Activated CD4-positive, alpha-beta T cell treated with anti-CD3 and anti-CD28 coated beads, Interleukin-2, Interleukin-6, amounts not matched to agents 100 ng/mL and 50 ng/mL, durations not matched to agents 16 hours and 8 hours (primary cell): ENCODE results near the gene SCYGR8.

ENCODE experiments used
- DNase-seq: peaks from one replicate; pipeline ENCODE4 v3.0.0-alpha.2; 2020

Gene SCYGR8

GRCh38 chr2:227765788-227766372 is 20.2 kb downstream of the SCYGR8 start:
- DNase-seq = no peak

- DNase-seq = peak; percentile 71
Measured at GRCh38 chr2:227766373-227766883, 20.7 kb downstream of the SCYGR8 start.

- DNase-seq = no peak
Measured at GRCh38 chr2:227767830-227768229, 22.1 kb downstream of the SCYGR8 start.

GRCh38 chr2:227772197-227772661 is 26.5 kb downstream of the SCYGR8 start:
- DNase-seq = no peak

- no peak for DNase-seq
Measured at GRCh38 chr2:227772932-227773331, 27.2 kb downstream of the SCYGR8 start.

- DNase-seq = peak; percentile 34
Measured at GRCh38 chr2:227774011-227774624, 28.4 kb downstream of the SCYGR8 start.

GRCh38 chr2:227774895-227775842 is 29.5 kb downstream of the SCYGR8 start:
- no peak for DNase-seq

GRCh38 chr2:227780981-227781615 is 35.4 kb downstream of the SCYGR8 start:
- DNase-seq = no peak

GRCh38 chr2:227781841-227782240 is 36.1 kb downstream of the SCYGR8 start:
- no peak for DNase-seq

- no peak for DNase-seq
Measured at GRCh38 chr2:227782804-227783203, 37.1 kb downstream of the SCYGR8 start.

- DNase-seq = peak; percentile 40
Measured at GRCh38 chr2:227783404-227784138, 37.9 kb downstream of the SCYGR8 start.

- no peak for DNase-seq
Measured at GRCh38 chr2:227785293-227785692, 39.6 kb downstream of the SCYGR8 start.

GRCh38 chr2:227788561-227789018 is 42.9 kb downstream of the SCYGR8 start:
- no peak for DNase-seq

- DNase-seq = no peak
Measured at GRCh38 chr2:227789803-227790202, 44.1 kb downstream of the SCYGR8 start.

- DNase-seq = no peak
Measured at GRCh38 chr2:227793148-227793712, 47.5 kb downstream of the SCYGR8 start.
